EH (cell line): ENCODE results near the gene CARD16.
A peak's percentile ranks its signal among the peaks of the same experiment; 100 is the strongest.
"Not testable (repeated sequence)": the region's sequence is repeated elsewhere in the genome, so short reads cannot be mapped to it uniquely, and the experiment has no call there.

Experiments
- DNase-seq: peaks from one replicate; pipeline ENCODE4 v3.0.0-alpha.2; 2015; ENCODE audit warnings: low read depth

The CARD16 gene

GRCh38 chr11:105049481-105049880 is 4.3 kb upstream of the CARD16 start:
- DNase-seq = no peak

GRCh38 chr11:105046898-105047579 is 1.9 kb upstream of the CARD16 start:
- peak; percentile 100 for DNase-seq

- no peak for DNase-seq
Observed at GRCh38 chr11:105045676-105046296, 651 bp upstream of the CARD16 start.

- no peak for DNase-seq
Observed at GRCh38 chr11:105042178-105042577, 3.0 kb downstream of the CARD16 start.

GRCh38 chr11:105040703-105041102 is 4.4 kb downstream of the CARD16 start:
- DNase-seq = no peak

GRCh38 chr11:105034813-105035620 is 10.1 kb downstream of the CARD16 start, which contains the start of gene CASP1:
Gene CASP1, minus strand, starts transcription at chr11:105035144. Its CDS starts 31 bp downstream, at chr11:105035113.
- peak; percentile 85 for DNase-seq

GRCh38 chr11:105034388-105034787 is 10.7 kb downstream of the CARD16 start:
- DNase-seq = not testable (repeated sequence)

GRCh38 chr11:105033781-105034180 is 11.4 kb downstream of the CARD16 start:
- DNase-seq = no peak

GRCh38 chr11:105033343-105033742 is 11.8 kb downstream of the CARD16 start:
- no peak for DNase-seq

- DNase-seq = no peak
Observed at GRCh38 chr11:105032495-105032894, 12.6 kb downstream of the CARD16 start.

- no peak for DNase-seq
Observed at GRCh38 chr11:105027678-105028077, 17.5 kb downstream of the CARD16 start.

- DNase-seq = no peak
Observed at GRCh38 chr11:105024394-105024793, 20.7 kb downstream of the CARD16 start.

GRCh38 chr11:105023003-105023402 is 22.1 kb downstream of the CARD16 start, which contains the start of gene CASP5:
Gene CASP5, minus strand, starts transcription at chr11:105023168. Its CDS starts 32 bp downstream, at chr11:105023136.
- no peak for DNase-seq

- no peak for DNase-seq
Observed at GRCh38 chr11:105022527-105022926, 22.6 kb downstream of the CARD16 start.

- DNase-seq = no peak
Observed at GRCh38 chr11:105007463-105007862, 37.7 kb downstream of the CARD16 start.

- DNase-seq = no peak
Observed at GRCh38 chr11:105005451-105005845, 39.7 kb downstream of the CARD16 start.

- no peak for DNase-seq
Observed at GRCh38 chr11:105004021-105004420, 41.1 kb downstream of the CARD16 start.

- DNase-seq = no peak
Observed at GRCh38 chr11:105003151-105003550, 42.0 kb downstream of the CARD16 start.

GRCh38 chr11:105000797-105001196 is 44.3 kb downstream of the CARD16 start:
- no peak for DNase-seq

GRCh38 chr11:105000167-105000566 is 45.0 kb downstream of the CARD16 start:
- DNase-seq = peak; percentile 29

GRCh38 chr11:104999721-105000120 is 45.4 kb downstream of the CARD16 start:
- DNase-seq = peak; percentile 11

GRCh38 chr11:104997288-104997687 is 47.8 kb downstream of the CARD16 start:
- DNase-seq = no peak

GRCh38 chr11:104995001-104995408 is 50.1 kb downstream of the CARD16 start:
- DNase-seq = peak; percentile 3
